Dedifferentiated amniotic fluid mesenchymal stem cell (primary cell): Measurements from ENCODE around the gene PGA4.
"Not testable (repeated sequence)": the region's sequence is repeated elsewhere in the genome, so short reads cannot be mapped to it uniquely, and the experiment has no call there.

Experiments used
- DNase-seq: peaks from one replicate; pipeline ENCODE4 v3.0.0-alpha.2; 2016; ENCODE audit errors: extremely low spot score

The PGA4 gene

GRCh38 chr11:61222047-61222446 lies at the start of gene PGA4:
Gene PGA4 (plus strand): TSS chr11:61222347. CDS start chr11:61222401, 54 bp downstream.
- not testable (repeated sequence) for DNase-seq

- no peak for DNase-seq
Measured at GRCh38 chr11:61172356-61172755, 49.8 kb upstream of the PGA4 start.

- DNase-seq, result no peak
Measured at GRCh38 chr11:61172888-61173287, 49.3 kb upstream of the PGA4 start.

- no peak for DNase-seq
Measured at GRCh38 chr11:61173456-61173855, 48.7 kb upstream of the PGA4 start.

DNA sequence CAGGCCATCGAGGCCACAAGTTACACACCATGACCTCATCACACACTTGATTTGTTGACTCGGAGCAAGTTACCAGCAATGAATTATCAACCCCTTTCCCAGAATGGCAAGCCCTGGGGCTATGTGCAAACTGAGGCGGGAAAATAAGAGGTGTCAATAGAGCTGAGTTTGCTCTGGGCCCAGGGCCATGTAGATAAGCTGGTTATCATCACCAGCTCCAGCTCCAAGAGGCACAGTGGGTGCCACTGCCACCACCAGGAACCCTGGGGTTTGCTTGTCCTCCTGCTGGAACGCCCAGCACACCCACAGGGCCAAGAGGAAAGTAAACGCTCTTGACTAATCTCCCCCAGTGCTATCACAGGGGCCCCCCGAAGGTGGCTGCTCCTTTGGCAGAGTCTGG lies 47.9 kb upstream of the PGA4 start:
- DNase-seq, result no peak

- no peak for DNase-seq
Measured at GRCh38 chr11:61174949-61175348, 47.2 kb upstream of the PGA4 start.

DNA sequence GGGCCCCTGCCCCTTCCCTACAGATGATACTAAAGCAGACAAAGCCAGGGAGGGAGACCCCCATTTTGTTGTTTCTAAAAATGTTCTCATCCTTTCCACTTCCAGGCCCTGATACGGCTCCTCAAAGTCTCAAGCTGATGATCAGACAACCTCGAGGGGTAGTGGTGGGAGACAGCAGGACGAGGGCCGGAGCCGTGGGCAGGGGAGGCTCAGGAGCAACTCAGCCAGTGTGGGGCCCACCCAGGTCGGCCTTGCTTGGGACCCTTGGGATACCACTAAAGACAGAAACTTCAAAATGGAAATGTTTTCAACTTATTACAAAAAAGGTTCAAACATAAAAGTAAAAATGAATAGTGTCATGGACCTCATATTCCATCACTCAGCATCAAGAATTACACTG lies 45.7 kb upstream of the PGA4 start:
- no peak for DNase-seq

- not testable (repeated sequence) for DNase-seq
Measured at GRCh38 chr11:61180205-61180604, 41.9 kb upstream of the PGA4 start.

DNA sequence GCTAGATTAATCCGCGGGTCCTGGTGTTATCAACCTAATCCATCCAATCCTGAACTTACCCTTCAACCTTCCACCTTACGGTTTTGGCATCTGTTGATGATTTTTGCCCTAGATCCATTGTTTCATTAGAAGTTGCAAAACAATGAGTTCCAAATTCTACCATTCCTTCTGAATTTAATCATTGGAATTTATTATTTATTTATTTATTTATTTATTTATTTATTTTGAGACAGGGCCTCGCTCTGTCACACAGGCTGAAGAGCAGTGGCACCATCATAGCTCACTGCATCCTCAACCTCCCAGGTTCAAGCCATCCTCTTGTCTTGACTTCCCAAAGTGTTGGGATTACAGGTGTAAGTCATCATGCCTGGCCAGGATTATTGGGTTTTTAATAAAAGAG lies 40.7 kb upstream of the PGA4 start:
- DNase-seq, result no peak

GRCh38 chr11:61183645-61184044 lies 38.5 kb upstream of the PGA4 start:
- no peak for DNase-seq

DNA sequence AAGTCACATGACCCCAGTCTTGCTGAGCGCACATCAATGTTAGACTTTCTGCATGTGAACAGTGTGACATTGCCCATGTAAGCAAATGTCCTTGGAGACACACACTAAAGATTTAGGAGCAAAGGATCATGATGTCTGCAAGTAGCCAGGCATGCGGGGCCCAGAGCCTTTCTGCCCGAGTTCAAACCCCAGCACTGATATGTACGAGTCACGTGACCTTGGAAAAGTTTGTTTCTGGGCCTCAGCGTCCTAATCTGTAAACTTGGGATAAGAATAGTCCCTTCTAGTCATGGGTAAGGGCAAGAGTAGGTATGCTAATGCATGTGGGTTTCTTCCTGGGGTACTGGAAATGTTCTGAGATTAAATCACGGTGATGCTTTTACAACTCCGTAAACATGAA lies 35.6 kb upstream of the PGA4 start:
- DNase-seq, result no peak

DNA sequence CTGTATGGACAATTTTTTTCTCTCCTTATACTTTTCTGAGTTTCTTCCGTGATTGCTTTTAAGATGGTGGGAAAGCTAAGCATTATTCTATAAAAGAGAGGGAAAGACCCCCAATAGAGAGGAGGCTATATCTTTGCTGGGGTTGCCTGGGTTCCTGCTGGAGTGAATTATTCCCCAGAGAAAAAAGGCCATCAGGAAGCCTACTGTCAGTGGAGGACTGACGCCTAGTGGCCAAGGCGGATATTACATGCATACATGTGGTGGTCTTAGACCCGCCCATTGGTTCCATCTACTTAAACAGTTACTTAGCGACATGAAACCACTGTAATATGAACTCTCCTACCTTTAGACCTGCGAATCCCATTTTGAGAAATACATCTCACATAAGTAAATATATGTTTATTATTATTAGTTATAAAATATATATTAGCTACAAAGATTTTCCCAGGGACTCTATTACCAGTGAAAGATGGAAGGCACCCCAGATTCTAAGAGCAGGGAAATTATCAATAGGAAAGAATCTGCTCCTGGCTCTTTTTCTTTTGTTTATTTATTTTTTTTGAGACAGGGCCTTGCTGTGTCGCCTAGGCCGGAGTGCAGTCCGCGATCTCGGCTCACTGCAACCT lies 34.5 kb upstream of the PGA4 start:
- DNase-seq, result peak; percentile 68

DNA sequence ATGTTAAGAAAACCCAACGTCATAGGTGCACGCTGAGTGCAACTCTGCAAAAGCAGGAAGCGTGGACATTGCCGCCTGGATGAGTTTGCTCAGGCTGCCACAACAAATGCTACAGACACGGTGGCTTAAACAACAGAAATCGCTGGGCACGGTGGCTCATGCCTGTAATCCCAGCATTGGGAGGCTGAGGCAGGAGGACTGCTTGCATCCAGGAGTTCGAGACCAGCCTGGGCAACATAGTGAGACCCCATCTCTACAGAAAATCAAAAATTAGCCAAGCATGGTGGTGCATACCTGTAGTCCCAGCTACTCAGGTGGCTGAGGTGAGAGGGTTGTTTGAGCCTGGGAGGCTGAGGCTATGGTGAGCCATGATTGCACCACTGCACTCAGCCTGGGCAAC lies 32.2 kb upstream of the PGA4 start:
- DNase-seq, result no peak

- no peak for DNase-seq
Measured at GRCh38 chr11:61193596-61193995, 28.6 kb upstream of the PGA4 start.

DNA sequence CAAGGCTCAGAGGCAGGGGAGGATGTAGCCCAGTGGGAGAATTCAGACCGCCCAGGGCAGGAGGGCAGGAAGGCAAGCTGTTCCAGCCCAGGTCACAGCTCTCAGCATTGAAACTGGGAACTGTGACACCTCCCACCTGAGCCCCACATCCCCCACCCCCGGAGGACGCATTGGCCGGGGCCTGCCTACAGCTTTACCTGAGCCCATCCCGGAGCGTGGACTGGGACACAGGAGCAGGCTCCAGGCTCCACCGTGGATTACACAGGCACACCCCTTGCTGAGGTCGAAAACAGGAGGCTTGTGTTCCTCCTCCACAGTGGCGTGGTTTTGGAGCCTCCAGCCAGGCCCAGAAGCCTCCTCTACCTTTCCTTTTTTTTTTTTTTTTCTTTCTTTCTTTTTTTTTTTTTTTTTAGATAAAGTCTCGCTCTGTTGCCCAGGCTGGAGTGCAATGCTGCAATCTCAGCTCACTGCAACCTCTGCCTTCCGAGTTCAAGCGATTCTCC lies 27.9 kb upstream of the PGA4 start:
- no peak for DNase-seq

DNA sequence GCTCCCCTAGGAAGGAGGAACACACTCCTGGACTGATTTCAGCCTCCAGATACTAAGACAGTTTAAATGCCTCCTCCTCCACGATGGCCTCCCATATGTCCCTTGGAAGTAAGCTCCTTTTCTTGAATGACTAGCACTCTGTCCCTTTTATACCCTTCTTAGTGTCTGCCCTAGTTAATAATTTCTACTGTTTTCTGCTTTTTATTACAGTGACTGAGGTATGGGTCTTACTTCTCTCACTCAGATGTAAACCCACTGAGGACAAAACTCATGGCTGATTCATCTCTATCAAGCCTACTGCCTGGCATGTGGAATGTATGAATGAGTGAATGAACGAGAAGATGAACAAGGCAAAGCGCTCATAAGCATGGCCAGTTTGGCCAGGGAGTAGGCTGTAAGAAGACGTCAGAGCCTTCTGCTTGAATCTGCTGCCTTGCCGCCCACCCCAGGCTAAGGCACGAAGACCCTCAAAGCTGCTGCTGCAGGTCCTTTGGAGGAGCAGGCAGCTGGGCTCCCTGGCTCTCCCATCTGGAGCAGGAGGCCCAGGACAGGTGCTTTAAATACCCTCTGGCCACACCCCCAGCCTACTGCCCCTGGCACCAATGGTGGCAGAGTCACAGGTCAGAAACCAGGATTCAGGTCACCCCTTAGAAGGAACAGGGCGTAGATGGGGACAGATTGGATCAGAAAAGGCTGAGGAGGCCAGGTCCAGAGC lies 27.0 kb upstream of the PGA4 start:
- no peak for DNase-seq

DNA sequence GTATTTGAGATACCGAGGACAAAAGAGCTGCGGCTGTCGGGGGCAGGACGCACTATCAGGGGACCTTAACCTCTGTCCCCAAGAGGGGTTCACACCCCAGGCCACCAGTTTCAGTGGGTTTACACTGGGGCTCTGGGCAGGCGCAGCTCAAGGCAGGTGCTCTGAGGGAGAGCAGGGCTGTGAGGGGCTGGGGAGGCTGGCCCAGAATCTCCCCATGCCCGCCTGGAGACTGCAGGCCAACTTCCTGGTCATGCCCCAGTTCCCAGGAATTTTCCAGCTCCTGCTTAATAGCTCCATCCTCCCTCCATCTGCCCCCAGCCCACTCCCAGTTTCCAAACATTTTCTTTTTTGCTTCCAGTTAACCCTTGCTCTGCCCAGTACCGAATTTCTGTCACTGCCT lies 26.4 kb upstream of the PGA4 start:
- no peak for DNase-seq

- no peak for DNase-seq
Measured at GRCh38 chr11:61198361-61198760, 23.8 kb upstream of the PGA4 start.

DNA sequence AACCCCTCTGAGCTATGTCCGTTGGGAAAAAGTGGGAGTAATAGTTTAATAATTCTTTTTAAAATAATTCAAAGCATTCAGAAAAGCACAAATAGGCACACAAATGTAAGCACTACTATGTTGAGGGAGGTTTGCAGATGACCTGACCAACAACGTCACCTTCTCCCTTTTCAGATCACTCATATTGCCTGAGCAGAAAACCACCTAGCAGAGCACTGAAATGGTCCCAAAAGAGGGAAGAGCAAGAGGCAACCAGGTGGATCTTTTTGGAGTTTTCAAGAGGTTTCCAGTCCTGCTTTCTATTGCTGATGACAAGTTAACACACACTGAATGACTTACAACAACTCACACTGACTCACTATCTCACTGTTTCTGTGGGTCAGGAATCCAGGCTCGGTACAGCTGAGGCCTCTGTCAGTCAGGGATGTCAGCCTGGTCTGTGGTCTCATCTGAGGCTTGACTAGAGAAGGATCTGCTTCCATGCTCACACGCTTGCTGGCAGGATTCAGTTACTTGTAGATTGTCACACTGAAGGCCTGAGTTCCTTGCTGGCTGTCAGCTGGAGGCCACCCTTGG lies 23.1 kb upstream of the PGA4 start:
- no peak for DNase-seq

- DNase-seq, result no peak
Measured at GRCh38 chr11:61201476-61201875, 20.7 kb upstream of the PGA4 start.

DNA sequence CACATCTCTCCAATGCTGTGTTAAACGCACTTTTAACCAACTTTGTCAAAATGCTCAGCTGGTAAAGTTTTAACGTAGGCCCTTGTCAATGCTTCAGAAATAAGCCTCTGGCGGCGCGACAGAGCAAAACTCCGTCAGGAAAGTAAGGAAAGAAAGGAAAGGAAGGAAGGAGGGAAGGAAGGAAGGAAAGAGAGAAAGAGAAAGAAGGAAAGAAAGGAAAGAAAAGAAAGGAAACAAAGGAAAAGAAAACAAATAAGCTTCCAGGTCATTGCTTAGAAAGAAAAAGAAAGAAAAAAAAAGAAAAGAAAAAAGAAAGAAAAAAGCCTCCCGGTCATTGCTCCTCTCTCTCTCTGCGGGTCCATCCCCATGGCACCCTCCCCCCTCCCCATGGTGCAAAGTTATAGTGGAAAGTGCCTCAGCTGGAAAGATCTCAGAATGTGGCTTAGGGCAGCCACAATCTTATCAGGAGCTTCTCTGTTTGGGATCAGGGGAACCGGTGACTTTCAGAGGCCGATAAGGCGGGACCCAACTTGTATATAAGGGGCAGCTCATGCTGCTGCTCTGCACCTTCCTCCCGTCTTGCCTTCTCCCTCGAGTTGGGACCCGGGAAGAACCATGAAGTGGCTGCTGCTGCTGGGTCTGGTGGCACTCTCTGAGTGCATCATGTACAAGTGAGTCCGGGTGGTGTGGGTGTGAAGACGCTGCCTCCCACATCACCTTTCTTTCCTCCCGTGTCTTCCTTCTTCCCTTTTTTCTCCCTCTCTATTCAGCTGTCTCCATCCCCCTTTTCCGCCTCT lies 19.0 kb upstream of the PGA4 start, which contains the start of gene PGA3:
Gene PGA3 (plus strand): TSS at position 566 of the 797 bp plus-strand sequence. CDS start 50 bp downstream, at position 616.
- DNase-seq, result not testable (repeated sequence)

- DNase-seq, result not testable (repeated sequence)
Measured at GRCh38 chr11:61203873-61204272, 18.3 kb upstream of the PGA4 start.
